Measurements from ENCODE around the gene MYOM1.

DNA sequence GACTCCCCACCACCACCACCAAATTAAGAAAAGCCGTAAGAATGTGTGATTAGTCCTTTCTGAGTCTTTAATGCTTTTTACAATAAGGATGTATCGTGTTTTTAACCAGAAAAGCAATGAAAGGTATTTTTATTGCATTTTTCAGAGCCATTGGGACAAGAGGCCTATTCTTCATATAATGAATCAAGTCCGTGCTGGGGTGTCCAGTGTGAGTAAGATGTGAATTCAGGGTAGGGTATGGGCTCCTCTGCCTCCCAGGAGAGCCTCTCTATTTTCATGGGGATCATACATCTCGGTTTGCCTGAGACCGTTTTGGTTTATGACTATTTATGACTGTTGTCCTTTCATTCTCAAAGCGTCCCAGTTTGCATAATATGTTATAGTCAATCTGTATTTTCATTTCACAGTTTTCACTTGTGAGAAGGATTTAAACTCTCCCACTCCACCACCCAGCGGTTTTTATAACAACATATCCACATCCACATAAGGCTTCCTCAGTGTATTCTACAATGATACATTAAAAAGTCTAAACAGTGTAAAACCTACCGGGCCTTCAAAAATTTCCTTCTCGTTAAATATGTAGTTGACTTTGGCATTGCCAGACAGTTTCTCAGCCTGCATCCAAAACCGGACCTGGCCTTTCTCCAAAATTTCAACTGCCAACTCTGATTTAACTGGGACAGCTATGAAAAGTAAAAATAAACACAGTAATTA is 126.0 kb downstream of the MYOM1 start:
- TF ChIP-seq, protein P1, sequence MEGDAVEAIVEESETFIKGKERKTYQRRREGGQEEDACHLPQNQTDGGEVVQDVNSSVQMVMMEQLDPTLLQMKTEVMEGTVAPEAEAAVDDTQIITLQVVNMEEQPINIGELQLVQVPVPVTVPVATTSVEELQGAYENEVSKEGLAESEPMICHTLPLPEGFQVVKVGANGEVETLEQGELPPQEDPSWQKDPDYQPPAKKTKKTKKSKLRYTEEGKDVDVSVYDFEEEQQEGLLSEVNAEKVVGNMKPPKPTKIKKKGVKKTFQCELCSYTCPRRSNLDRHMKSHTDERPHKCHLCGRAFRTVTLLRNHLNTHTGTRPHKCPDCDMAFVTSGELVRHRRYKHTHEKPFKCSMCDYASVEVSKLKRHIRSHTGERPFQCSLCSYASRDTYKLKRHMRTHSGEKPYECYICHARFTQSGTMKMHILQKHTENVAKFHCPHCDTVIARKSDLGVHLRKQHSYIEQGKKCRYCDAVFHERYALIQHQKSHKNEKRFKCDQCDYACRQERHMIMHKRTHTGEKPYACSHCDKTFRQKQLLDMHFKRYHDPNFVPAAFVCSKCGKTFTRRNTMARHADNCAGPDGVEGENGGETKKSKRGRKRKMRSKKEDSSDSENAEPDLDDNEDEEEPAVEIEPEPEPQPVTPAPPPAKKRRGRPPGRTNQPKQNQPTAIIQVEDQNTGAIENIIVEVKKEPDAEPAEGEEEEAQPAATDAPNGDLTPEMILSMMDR (conservative IDR thresholded peaks at IDR 0.05 in 1 of 2, IDR thresholded peaks at IDR 0.05 in 1 of 2; ENCODE audit: extremely low read depth in 1 of 2, insufficient read depth in 1 of 2, low read depth in 1 of 2, low read length in 2 of 2), result no peak
- no peak for TF ChIP-seq EZH2 (IDR thresholded peaks at IDR 0.05; ENCODE audit: borderline replicate concordance, low read length)

All from mammary epithelial cell (primary cell).